CD14-positive monocyte (primary cell): ENCODE results near the gene IGFL1. TPM values are rescaled to one million over a fixed set of nuclear protein-coding genes. Genes with fewer than 3 reads are reported as not detected.

Experiments used
- DNase-seq, 3 donors: peaks; one replicate each; pipeline ENCODE4 v3.0.0-alpha.2; 2011 to 2022
- H2AFZ ChIP-seq: 2 replicates; pipeline ENCODE4 v1.6.0; 2012; ENCODE audit warnings: mild to moderate bottlenecking, low read depth, low read length, inconsistent platforms; ENCODE audit not compliant: insufficient read depth, poor library complexity, severe bottlenecking
- H3K27ac ChIP-seq, 2 donors: 1 replicate in 1 of 2; 2 replicates in 1 of 2; pipeline ENCODE4 v1.5.1; 2012 to 2013; ENCODE audit warnings: low read length in 2 of 2, control low read depth in 1 of 2, inconsistent platforms in 1 of 2, low read depth in 1 of 2, mild to moderate bottlenecking in 1 of 2
- H3K27me3 ChIP-seq, 2 donors: one replicate each; pipeline versions ENCODE4 v1.6.0 to v1.6.1; 2011 to 2013; ENCODE audit warnings: low read length in 2 of 2; ENCODE audit not compliant: control insufficient read depth in 2 of 2, insufficient read depth in 2 of 2
- H3K36me3 ChIP-seq, 2 donors: replicated peaks in 1 of 2; 1 replicate in 1 of 2; 2 replicates in 1 of 2; pipeline versions ENCODE4 v1.5.1 to v1.6.1; 2012 to 2013; ENCODE audit warnings: low read length in 2 of 2, control low read depth in 1 of 2, inconsistent platforms in 1 of 2, mild to moderate bottlenecking in 1 of 2; ENCODE audit not compliant: insufficient read depth in 2 of 2, control insufficient read depth in 1 of 2
- H3K4me1 ChIP-seq, 2 donors: 1 replicate in 1 of 2; 2 replicates in 1 of 2; pipeline versions ENCODE4 v1.5.1 to v1.6.1; 2012 to 2013; ENCODE audit warnings: low read length in 2 of 2, control low read depth in 1 of 2, inconsistent platforms in 1 of 2, mild to moderate bottlenecking in 1 of 2, moderate library complexity in 1 of 2; ENCODE audit not compliant: insufficient read depth in 2 of 2, control insufficient read depth in 1 of 2
- H3K4me2 ChIP-seq: replicated peaks from 2 replicates; pipeline ENCODE3; 2012; ENCODE audit warnings: low read length, moderate library complexity, mild to moderate bottlenecking; ENCODE audit not compliant: poor library complexity, severe bottlenecking; ENCODE audit errors: extremely low read depth
- H3K4me3 ChIP-seq, 3 experiments: fragments of 200-600 bp in 1 of 3; sonication (generic) in 1 of 3; replicated peaks in 1 of 3; 1 replicate in 2 of 3; 2 replicates in 1 of 3; pipeline ENCODE4 v1.5.1; 2011 to 2013; ENCODE audit warnings: low read length in 3 of 3, mild to moderate bottlenecking in 3 of 3, control low read depth in 2 of 3, low read depth in 2 of 3, inconsistent platforms in 1 of 3, moderate library complexity in 1 of 3
- H3K79me2 ChIP-seq: 2 replicates; pipeline ENCODE4 v1.6.0; 2012; ENCODE audit warnings: mild to moderate bottlenecking, control low read depth, inconsistent platforms, low read length, moderate library complexity; ENCODE audit not compliant: insufficient read depth
- H3K9ac ChIP-seq: 2 replicates; pipeline ENCODE4 v1.6.0; 2017; ENCODE audit warnings: low read length, mild to moderate bottlenecking; ENCODE audit not compliant: insufficient read depth, poor library complexity, severe bottlenecking
- H3K9me3 ChIP-seq, 2 donors: replicated peaks in 1 of 2; 1 replicate in 1 of 2; 2 replicates in 1 of 2; pipeline versions ENCODE4 v1.5.1 to v1.6.1; 2012 to 2013; ENCODE audit warnings: low read length in 2 of 2, control low read depth in 1 of 2; ENCODE audit not compliant: control insufficient read depth in 1 of 2, insufficient read depth in 1 of 2
- H4K20me1 ChIP-seq: 2 replicates; pipeline ENCODE4 v1.6.0; 2012; ENCODE audit warnings: mild to moderate bottlenecking, low read length, control low read depth, moderate library complexity; ENCODE audit not compliant: insufficient read depth
- H3K27ac Mint-ChIP-seq, 7 donors: one replicate each; pipeline ENCODE4 v1.8.0; 2020; ENCODE audit warnings: mild to moderate bottlenecking in 7 of 7, mixed read lengths in 7 of 7, moderate library complexity in 6 of 7, inconsistent platforms in 2 of 7
- H3K27me3 Mint-ChIP-seq, 3 donors: one replicate each; pipeline ENCODE4 v1.8.0; 2021 to 2022; ENCODE audit warnings: low read depth in 3 of 3, mild to moderate bottlenecking in 3 of 3, mixed read lengths in 3 of 3, moderate library complexity in 3 of 3, inconsistent platforms in 1 of 3
- H3K36me3 Mint-ChIP-seq, 2 donors: one replicate each; pipeline ENCODE4 v1.8.0; 2020; ENCODE audit warnings: mixed read lengths in 2 of 2, inconsistent platforms in 1 of 2, mild to moderate bottlenecking in 1 of 2
- H3K4me1 Mint-ChIP-seq: one replicate; pipeline ENCODE4 v1.8.0; 2020; ENCODE audit warnings: mild to moderate bottlenecking, mixed read lengths
- H3K4me3 Mint-ChIP-seq, 2 donors: one replicate each; pipeline ENCODE4 v1.8.0; 2020; ENCODE audit warnings: mild to moderate bottlenecking in 2 of 2, mixed read lengths in 2 of 2, moderate library complexity in 1 of 2
- H3K9me3 Mint-ChIP-seq, 7 donors: one replicate each; pipeline ENCODE4 v1.8.0; 2020 to 2022; ENCODE audit warnings: mixed read lengths in 7 of 7, mild to moderate bottlenecking in 6 of 7, moderate library complexity in 6 of 7, inconsistent platforms in 2 of 7
- WGBS: methylation state at CpG from one replicate; pipeline ENCODE4 v1.1.5; 2013; ENCODE audit warnings: missing lambda C conversion rate; ENCODE audit not compliant: insufficient coverage; 5-methylcytosine and 5-hydroxymethylcytosine counted together
- intact Hi-C, 2 donors: fragments of 100-400 bp; cut with micrococcal nuclease; formaldehyde crosslinking; loops; one replicate each; pipeline versions ENCODE4 v1.15.0 to v1.15.1; 2023
- polyA plus RNA-seq, 3 donors: library from polyadenylated mRNA; depleted of rRNA in 1 of 3; unstranded in 2 of 3; stranded (reverse) in 1 of 3; fragments of 300-500 nt in 2 of 3; fragments of >200 nt in 1 of 3; fragmentation: Illumina TruSeq in 2 of 3; gene quantifications; 1 replicate in 2 of 3; 2 replicates in 1 of 3; pipeline ENCODE4 v1.2.3, GENCODE V29; 2012 to 2021
- TF ChIP-seq, protein P1 (sequence below): fragments of 200-600 bp; IDR thresholded peaks from one replicate; pipeline ENCODE4 v1.8.0; 2022; ENCODE audit warnings: antibody characterized with exemption, mild to moderate bottlenecking

Gene IGFL1
- polyA plus RNA-seq, 3 donors = not detected

DNA sequence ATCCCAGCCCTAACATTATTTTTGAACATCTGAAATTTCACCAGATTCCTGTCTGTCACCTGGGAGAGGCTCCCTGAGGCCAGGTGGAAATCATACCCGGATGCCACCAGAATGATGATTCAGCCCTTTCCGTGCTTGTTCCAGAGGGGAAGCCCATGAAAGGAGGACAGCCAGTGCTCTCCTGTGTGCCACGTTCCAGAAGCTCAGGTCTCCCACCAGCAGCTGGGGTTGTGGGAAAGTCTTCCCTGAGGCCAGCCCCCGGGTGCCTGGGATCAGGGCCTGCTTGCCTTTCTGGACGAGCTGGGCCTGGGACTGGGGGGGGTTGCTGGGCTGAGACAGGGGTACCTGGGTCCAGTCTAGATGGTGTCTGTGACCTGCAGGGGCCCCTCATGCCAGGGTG is 25.5 kb upstream of the IGFL1 start:
- Histone ChIP-seq H3K27me3 (no peaks in the 10 kb centered on the region), H3K4me3 (no peak overlapping the region), H3K9ac (no peak overlapping the region), H3K4me2 (no peak overlapping the region), H3K27ac (no peak overlapping the region), H3K4me1 (peaks cover 5 to 6% of the 10 kb centered on the region in 2 donors), H2AFZ (no peak overlapping the region), H3K9me3 (no peaks in the 10 kb centered on the region), H4K20me1 (no peaks in the 10 kb centered on the region), H3K36me3 (no peaks in the 10 kb centered on the region), H3K79me2 (no peaks in the 10 kb centered on the region)
- H3K36me3 Mint-ChIP-seq = no peaks in the 10 kb centered on the region
- no peak for DNase-seq
- H3K27me3 Mint-ChIP-seq = peaks cover 26 to 33% (median 31%) of the 10 kb centered on the region in 3 donors
- no peak overlapping the region for H3K27ac Mint-ChIP-seq
- H3K4me3 Mint-ChIP-seq = no peak overlapping the region
- TF ChIP-seq, protein P1, sequence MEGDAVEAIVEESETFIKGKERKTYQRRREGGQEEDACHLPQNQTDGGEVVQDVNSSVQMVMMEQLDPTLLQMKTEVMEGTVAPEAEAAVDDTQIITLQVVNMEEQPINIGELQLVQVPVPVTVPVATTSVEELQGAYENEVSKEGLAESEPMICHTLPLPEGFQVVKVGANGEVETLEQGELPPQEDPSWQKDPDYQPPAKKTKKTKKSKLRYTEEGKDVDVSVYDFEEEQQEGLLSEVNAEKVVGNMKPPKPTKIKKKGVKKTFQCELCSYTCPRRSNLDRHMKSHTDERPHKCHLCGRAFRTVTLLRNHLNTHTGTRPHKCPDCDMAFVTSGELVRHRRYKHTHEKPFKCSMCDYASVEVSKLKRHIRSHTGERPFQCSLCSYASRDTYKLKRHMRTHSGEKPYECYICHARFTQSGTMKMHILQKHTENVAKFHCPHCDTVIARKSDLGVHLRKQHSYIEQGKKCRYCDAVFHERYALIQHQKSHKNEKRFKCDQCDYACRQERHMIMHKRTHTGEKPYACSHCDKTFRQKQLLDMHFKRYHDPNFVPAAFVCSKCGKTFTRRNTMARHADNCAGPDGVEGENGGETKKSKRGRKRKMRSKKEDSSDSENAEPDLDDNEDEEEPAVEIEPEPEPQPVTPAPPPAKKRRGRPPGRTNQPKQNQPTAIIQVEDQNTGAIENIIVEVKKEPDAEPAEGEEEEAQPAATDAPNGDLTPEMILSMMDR = no peak
- no peaks in the 10 kb centered on the region for H3K9me3 Mint-ChIP-seq
- intact Hi-C loops = no loop called here
- peaks cover 12% of the 10 kb centered on the region for H3K4me1 Mint-ChIP-seq
- 98% methylated on average over 5 of the region's 5 CpGs for WGBS

DNA sequence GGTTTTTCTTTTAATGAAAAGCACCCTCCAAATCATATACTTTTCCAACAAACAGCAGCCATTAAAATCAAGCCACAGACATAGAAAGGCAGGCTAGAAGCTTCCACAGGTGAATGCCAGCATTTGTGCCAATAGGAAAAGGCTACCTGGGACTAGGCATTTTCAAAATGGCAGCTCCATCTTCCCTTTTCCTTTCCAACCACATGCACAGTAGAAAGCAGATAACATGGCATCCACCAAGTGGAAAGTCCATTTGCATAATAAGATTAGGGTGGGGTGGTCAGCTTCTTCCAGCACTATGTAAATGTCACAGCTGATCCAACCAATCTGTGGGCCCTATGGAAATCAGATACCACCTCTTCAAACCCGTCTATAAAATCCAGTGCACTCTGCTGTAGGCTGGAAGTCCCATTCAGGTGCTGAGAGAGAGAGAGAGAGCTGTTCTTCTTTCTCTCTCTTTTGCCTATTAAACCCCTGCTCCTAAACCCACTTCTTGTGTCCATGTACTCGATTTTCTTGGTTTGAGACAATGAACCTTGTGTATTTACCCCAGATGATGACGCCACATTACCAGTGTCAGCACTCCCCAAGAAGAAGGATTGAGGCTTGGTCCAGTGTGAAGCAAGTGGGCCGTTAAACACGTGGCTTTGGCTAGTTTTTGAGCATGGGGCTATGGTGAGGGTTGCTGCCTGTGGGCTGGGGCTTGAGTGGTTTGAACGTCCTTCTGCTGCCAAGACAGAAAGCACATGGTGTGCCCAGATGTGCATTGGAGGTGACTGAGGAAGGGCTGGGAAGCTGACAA is 24.2 kb upstream of the IGFL1 start:
- Histone ChIP-seq H3K9me3 (no peaks in the 10 kb centered on the region), H3K27me3 (no peaks in the 10 kb centered on the region), H3K4me1 (peaks cover 18 to 19% of the 10 kb centered on the region in 2 donors), H3K4me3 (no peak overlapping the region), H3K36me3 (no peaks in the 10 kb centered on the region), H4K20me1 (no peaks in the 10 kb centered on the region), H2AFZ (no peak overlapping the region), H3K4me2 (no peak overlapping the region), H3K9ac (no peak overlapping the region), H3K79me2 (no peaks in the 10 kb centered on the region), H3K27ac (no peak overlapping the region)
- peaks cover 24% of the 10 kb centered on the region for H3K4me1 Mint-ChIP-seq
- no peaks in the 10 kb centered on the region for H3K9me3 Mint-ChIP-seq
- DNase-seq = no peak
- peaks cover 21 to 37% (median 31%) of the 10 kb centered on the region in 3 donors for H3K27me3 Mint-ChIP-seq
- TF ChIP-seq, protein P1 = no peak
- no peaks in the 10 kb centered on the region for H3K36me3 Mint-ChIP-seq
- no peak overlapping the region for H3K4me3 Mint-ChIP-seq
- H3K27ac Mint-ChIP-seq = no peak overlapping the region
- 86% methylated on average over 3 of the region's 6 CpGs for WGBS
- intact Hi-C loops = no loop called here
